ENCODE results near the gene WFDC11. TPM values are rescaled to one million over a fixed set of nuclear protein-coding genes. Genes with fewer than 3 reads are reported as not detected.
"Not testable (repeated sequence)": the region's sequence is repeated elsewhere in the genome, so short reads cannot be mapped to it uniquely, and the experiment has no call there.

The WFDC11 gene
- total RNA-seq = not detected
- long read RNA-seq = 0 reads

DNA sequence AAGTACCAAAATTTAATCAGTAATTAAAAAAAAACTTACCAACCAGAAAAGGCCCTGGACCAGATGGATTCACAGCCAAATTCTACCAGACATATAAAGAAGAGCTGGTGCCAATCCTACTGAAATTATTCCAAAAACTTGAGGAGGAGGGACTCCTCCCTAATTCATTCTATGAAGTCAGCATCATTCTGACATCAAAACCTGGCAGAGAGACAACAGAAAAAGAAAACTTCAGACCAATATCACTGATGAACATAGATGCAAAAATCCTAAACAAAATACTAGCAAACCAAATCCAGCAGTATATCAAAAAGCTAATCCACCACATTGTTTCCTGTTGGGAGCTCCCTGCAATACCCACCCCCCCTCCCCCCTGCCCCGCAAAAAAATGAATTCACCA is at the start of gene WFDC11:
WFDC11 (minus strand) TSS at position 101 of the 400 bp plus-strand sequence. CDS start 19,639 bp downstream, outside the sequence.
- intact Hi-C loops (cut with micrococcal nuclease) = no loop called here
- ATAC-seq (no peak), DNase-seq (no peak)

DNA sequence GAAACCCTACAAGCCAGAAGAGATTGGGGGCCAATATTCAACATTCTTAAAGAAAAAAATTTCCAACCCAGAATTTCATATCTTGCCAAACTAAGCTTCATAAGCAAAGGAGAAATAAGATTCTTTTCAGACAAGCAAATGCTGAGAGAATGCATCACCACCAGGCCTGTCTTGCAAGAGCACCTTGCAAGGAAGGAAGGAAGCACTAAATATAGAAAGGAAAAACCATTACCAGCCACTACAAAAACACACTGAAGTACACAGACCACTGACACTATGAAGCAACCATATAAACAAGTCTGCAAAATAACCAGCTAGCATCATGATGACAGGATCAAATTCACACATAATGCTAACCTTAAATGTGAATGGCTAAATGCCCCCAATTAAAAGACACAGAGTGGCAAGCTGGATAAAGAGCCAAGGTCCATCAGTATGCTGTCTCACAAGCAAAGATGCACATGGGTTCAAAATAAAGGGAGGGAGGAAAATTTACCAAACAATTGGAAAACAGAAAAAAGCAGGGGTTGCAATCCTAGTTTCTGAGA is 46.2 kb upstream of the WFDC11 start:
- ATAC-seq; DNase-seq; intact Hi-C loops (cut with micrococcal nuclease): not testable (repeated sequence)

DNA sequence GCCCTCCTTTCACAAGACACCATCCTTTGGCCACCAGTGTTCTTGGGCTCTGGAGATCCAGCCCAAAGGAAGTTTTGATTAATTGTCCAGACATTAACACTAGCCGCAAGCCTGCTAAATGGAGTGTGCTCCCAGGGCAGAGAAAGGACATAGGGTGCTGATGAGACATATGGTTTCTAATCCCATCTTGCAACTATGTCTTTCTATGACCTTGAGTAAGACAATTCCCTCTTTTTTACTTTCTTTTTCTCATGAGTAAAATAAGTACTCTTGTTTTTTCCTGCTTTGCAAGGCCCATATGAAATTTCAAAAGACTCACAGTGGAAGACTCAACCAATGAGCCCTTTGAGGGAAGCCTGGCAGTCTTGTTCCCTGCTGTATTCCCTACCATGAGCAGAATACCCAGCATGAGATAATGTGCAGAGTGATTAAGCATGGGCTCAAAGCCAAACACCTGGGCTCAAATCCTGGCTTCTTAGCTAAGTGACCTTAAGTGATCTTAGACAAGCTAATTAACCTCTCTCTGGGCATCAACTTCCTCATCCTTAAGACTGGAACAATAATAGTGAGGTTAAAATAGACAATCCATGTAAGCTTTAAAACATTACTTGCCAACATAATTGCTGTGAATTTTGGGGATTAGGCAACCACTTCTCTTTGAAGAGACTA is 35.1 kb upstream of the WFDC11 start, which contains the start of gene WFDC10B:
WFDC10B (minus strand) TSS at position 51 of the 669 bp plus-strand sequence. CDS start 19,027 bp downstream, outside the sequence.
- intact Hi-C loops (cut with micrococcal nuclease) = no loop called here
- ATAC-seq (no peak), DNase-seq (no peak)

DNA sequence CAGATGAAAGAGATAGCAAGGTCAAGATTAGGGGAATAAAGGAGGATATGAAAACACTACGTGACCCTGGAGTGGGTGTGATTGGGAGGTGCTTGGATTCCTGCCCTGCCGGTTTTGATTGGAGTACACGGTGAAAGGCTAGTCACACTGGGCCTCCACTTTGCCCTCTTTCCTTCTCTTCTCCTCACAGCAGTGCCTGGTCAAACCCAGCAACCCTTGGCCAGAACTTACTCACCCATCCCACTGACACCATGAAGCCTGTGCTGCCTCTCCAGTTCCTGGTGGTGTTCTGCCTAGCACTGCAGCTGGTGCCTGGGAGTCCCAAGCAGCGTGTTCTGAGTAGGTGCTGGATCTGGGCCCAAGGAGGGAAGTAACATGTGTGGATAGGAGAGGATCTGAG is 31.8 kb upstream of the WFDC11 start, which contains the start of gene WFDC13:
WFDC13 (plus strand) TSS at position 166 of the 400 bp plus-strand sequence; CDS start at position 252, 86 bp downstream.
- DNase-seq (no peak), ATAC-seq (no peak)
- intact Hi-C loops (cut with micrococcal nuclease) = no loop called here

DNA sequence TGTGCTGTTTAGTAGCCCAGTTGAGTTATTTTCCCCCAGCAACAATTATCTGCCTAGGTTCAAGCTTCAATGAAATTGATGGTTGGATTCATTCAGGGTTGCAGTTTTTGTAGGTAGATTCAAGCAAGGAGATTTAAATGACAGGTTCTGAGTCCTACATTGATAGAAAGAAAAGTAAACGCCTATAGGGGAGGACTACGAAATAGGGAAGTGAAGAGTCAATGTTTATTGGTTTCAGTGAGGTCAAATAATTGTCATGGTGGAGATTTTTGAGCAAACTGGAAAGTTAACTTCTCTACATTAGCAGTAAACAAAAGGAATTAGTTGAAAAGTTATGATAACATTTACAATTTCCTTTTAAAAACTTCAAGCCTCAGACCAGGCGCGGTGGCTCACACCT is 31.1 kb upstream of the WFDC11 start:
- ATAC-seq (no peak), DNase-seq (no peak)
- intact Hi-C loops (cut with micrococcal nuclease) = no loop called here

DNA sequence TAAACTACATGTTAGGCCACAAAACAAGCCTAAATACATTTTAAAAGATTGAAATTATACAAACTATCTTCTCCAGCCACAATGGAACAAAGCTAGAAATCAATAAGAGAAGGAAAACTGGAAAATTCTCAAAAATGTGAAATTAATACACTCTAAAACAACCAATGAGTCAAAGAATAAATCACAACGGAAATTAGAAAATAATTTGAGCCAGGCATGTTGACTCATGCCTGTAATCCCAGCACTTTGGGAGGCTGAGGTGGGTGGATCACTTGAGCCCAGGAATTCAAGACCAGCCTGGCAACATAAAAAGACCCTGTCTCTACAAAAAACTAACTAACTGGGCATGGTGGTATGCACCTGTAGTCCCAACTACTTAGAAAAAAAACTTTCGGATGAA is 25.5 kb upstream of the WFDC11 start:
- ATAC-seq (no peak), DNase-seq (no peak)
- intact Hi-C loops (cut with micrococcal nuclease) = no loop called here

DNA sequence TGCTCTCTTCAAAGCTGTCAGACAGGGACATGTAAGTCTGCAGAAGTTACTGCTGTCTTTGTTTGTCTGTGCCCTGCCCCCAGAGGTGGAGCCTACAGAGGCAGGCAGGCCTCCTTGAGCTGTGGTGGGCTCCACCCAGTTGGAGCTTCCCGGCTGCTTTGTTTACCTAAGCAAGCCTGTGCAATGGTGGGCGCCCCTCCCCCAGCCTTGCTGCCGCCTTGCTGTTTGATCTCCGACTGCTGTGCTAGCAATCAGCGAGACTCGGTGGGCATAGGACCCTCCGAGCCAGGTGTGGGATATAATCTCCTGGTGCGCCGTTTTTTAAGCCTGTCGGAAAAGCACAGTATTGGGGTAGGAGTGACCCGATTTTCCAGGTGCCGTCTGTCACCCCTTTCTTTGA is 23.3 kb upstream of the WFDC11 start:
- DNase-seq; ATAC-seq; intact Hi-C loops (cut with micrococcal nuclease): not testable (repeated sequence)

DNA sequence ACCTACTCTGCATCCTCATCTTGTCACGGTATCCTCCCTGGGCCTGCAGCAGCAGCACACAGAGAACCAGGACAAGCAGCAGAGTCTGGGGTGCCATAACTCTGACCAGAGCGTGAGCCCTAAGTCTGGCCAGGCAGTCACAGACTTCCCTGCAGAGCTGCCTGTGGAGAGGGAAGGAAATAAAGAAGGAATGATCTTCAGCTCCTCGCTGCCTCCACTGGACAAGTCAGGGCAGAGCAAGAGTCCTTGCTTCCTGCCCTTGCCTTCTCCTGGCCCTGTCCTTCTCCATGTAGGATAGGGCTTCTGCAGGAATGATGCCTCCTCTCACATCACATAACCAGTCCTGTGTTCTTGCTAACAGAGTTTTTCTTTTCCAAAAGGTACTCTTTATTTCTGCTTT is 15.9 kb upstream of the WFDC11 start:
- intact Hi-C loops (cut with micrococcal nuclease) = no loop called here
- DNase-seq = no peak
- no peak for ATAC-seq

DNA sequence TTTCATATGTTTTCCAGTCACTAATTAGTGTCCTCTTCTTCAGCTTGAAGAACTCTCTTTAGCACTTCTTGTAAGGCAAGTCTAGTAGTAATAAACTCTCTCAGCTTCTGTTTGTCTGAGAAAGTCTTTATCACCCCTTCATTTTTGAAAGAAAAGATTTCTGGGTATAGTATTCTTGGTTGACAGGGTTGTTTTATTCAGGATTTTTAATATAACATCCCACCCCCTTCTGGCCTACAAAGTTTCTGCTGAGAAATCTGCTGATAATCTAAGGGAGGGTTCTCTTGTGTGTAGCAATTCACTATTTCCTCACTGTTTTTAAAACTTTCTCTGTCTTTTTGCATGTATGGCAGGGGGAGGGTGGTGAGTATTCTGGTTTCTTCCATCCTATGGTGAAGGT is 9.6 kb upstream of the WFDC11 start:
- ATAC-seq = no peak
- intact Hi-C loops (cut with micrococcal nuclease) = no loop called here
- no peak for DNase-seq

DNA sequence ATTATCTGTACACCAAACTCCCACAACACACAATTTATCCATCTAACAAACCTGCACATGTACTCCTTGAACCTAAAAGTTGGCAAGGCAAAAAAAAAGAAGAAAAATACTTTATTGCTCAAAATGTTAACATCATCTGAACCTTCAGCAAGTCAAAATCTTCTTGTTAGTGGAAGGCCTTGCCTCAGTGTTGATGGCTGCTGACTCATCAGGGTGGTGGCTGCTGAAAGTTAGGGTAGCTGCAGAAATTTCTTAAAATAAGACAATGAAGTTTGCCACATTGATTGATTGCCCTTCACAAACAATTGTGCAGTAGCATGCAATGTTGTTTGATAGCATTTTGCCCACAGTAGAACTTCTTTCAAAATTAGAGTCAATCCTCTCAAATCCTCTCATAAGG is 2.7 kb upstream of the WFDC11 start:
- DNase-seq (no peak), ATAC-seq (no peak)
- intact Hi-C loops (cut with micrococcal nuclease) = no loop called here

DNA sequence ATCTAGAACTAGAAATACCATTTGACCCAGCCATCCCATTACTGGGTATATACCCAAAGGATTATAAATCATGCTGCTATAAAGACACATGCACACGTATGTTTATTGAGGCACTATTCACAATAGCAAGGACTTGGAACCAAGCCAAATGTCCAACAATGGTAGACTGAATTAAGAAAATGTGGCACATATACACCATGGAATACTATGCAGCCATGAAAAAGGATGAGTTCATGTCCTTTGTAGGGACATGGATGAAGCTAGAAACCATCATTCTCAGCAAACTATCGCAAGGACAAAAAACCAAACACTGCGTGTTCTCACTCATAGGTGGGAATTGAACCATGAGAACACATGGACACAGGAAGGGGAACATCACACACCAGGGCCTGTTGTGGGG is 13.0 kb downstream of the WFDC11 start:
- DNase-seq; ATAC-seq; intact Hi-C loops (cut with micrococcal nuclease): not testable (repeated sequence)

DNA sequence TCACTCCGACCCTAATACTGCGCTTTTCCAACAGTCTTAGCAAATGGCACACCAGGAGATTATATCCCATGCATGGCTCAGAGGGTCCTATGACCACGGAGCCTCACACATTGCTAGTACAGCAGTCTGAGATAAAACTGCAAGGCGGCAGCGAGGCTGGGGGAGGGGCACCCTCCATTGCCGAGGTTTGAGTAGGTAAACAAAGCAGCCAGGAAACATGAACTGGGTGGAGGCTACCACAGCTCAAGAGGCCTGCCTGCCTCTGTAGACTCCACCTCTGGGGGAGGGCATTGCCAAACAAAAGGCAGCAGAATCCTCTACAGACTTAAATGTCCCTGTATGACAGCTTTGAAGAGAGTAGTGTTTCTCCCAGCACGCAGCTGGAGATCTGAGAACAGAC is 18.3 kb downstream of the WFDC11 start:
- intact Hi-C loops (cut with micrococcal nuclease); ATAC-seq; DNase-seq: not testable (repeated sequence)

DNA sequence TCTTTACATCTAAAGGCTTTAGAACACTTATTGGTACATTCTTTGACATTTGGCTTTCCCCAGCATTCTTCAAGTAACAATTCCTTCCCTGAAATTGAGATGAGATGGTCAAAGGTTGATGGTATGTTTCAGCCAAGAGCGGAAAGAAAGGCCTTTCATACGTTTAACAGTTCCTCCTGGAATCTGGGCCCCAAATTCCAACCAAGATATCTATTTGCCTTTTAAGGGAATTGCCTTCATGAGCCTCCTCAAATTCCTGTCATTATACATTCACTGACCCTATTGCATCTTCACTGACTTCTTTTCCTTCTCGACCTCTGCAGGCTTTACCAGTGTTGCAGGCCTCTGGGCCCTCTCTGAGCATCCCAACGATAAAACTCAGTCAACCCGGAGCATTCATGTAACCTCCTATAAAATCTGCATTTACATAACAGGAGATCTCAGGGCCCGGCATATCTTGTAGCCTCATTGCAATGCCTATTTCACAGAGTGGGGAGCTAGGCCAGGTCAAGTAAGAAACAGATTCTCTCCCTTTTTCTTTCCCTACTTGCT is 20.7 kb downstream of the WFDC11 start:
- intact Hi-C loops (cut with micrococcal nuclease) = no loop called here
- DNase-seq = no peak
- ATAC-seq = no peak

DNA sequence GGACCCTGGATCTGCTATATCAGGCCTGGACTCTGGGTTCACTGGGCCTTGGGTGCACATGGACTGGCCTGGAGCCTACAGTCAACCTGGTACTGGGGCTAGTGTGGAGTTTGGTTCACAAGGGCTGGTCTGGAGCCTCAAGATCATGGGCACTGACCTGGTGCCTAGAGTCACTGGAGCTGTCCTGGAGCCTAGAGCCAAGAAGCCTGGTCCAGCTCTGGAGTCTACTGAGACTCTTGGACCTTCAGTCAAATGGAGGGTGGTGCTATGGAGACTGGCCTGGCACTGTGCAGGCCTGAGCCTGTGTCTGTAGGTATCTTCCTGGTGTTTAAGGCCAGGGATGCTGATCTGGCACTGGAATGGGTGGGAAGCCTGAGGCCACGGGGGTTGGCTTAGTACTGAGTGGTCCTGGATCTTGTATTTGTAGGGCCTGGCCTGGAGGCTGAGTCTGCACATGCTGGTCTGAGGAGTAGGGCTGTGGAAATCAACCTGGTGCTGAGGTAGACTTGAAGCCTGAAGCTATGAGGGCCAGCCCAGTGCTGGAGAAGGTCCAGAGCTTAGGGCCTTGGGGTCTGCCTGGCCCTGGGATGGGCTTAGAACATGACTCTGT is 22.5 kb downstream of the WFDC11 start:
- no peak for ATAC-seq
- DNase-seq = no peak
- intact Hi-C loops (cut with micrococcal nuclease) = no loop called here

DNA sequence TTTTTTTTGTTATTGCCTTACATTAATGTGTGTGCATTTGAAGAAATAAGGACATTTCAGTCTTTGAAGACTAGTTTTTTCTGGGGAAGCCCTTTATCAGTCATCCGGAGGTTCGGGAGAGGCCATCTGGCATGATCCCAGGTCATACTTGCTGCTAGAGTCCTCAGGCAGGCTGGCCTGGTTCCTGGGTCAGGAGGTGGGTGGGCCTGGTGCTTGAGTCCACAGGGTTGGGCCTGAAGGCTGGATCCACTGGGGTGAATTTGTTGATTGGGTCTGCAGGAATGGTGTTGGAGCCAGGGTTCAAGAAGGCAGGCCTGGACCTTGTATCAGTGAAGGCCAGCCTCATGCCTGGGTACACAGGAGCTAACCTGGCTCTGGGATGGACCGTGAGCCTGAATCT is 23.2 kb downstream of the WFDC11 start:
- DNase-seq (no peak), ATAC-seq (no peak)
- intact Hi-C loops (cut with micrococcal nuclease) = no loop called here

DNA sequence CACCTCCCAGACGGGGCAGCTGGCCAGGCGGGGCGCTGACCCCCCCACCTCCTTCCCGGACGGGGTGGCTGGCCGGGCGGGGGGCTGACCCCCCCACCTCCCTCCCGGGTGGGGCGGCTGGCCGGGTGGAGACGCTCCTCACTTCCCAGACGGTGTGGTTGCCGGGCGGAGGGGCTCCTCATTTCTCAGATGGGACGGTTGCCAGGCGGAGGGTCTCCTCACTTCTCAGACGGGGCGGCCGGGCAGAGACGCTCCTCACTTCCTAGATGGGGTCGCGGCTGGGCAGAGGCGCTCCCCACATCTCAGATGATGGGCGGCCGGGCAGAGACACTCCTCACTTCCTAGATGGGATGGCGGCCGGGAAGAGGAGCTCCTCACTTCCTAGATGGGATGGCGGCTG is 24.2 kb downstream of the WFDC11 start:
- DNase-seq; intact Hi-C loops (cut with micrococcal nuclease); ATAC-seq: not testable (repeated sequence)

DNA sequence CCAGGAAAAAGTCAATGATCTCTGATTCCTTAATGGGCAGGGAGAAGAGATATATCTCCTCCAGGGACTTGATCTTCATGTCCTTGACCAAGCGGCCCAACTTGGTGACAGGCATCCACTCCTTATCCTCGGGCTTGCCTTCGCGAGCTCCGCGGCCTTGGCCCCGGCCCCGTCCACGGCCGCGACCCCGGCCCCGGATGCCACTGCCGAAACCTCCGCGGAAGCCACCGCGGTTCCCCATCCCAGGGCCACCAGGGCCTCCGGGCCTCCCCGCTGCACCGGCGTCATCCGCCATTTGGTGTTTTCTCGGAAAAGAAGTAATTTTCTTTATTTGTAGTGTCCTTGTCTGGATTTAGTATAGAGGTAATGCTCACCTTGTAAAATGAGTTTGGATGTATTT is 29.0 kb downstream of the WFDC11 start:
- intact Hi-C loops (cut with micrococcal nuclease); ATAC-seq; DNase-seq: not testable (repeated sequence)

DNA sequence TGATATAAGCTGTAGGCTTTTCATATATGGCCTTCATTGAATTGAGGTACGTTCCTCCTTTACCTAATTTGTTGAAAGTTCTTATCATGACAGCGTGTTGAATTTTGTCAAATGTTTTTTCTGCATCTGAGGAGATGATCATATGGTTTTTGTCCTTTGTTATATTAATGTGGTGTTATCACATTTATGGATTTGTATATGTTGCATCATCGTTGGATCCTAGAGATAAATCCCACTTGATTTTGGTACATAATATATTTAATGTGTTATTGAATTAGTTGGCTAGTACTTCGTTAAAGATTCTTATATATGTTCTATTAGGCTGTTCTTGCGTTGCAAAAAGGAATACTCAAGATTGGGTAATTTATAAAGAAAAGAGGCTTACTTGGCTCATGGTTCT is 30.4 kb downstream of the WFDC11 start:
- intact Hi-C loops (cut with micrococcal nuclease) = no loop called here
- ATAC-seq = no peak

DNA sequence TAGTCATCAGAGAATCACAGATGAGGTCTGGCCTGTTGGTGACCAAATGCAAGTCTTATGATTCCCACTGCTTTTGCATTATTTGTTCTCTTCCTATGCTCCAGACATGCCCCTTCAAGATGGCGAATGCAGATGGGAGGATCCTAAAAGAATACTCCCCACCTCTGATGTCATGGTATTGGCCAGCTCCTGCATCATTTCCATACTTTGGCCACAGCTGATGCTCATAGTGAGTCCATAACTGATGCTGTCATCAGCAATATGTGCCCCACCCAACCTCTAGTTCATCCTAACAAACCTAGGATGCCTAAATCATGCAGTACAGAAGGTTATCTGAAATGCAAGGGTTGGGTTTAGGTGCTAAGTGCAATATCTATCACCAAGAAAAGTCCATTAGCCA is 33.5 kb downstream of the WFDC11 start:
- intact Hi-C loops (cut with micrococcal nuclease) = no loop called here
- ATAC-seq (no peak), DNase-seq (no peak)

More for the DNA sequence above, 30.4 kb downstream of the WFDC11 start:
- DNase-seq = no peak

DNA sequence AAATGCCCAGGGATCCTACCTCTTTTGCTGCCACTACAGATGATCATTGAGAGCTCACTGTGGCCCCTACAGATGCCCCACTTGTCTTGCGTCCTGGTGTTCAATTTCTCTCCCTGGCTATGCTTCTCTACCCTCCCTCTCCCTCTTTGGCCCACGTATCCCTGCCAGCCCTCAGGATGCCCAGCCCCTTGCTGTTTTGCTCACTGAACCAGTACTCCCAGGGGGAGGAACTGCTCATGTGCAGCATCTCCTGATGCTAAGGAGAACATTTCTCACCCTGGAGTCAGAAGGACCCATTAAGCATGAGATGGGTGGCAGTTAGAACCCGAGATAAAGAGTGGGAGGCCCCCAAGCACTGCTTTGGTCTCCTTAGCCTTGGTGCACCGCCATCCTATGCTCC is 38.9 kb downstream of the WFDC11 start, which contains the start of gene WFDC9:
WFDC9 (minus strand) TSS at position 101 of the 400 bp plus-strand sequence. CDS start 21,103 bp downstream, outside the sequence.
- no peak for ATAC-seq
- DNase-seq = no peak
- intact Hi-C loops (cut with micrococcal nuclease) = no loop called here

All from left ventricle myocardium superior (tissue), 1 donor.